HG02610 (cell line): ENCODE data around the gene TRABD2A.
"Not testable (repeated sequence)": the region's sequence is repeated elsewhere in the genome, so short reads cannot be mapped to it uniquely, and the experiment has no call there.

ENCODE experiments used
- ATAC-seq: cut with Tn5 transposase; IDR thresholded peaks from one replicate; pipeline ENCODE4 v1.9.1; 2021; ENCODE audit warnings: mild to moderate bottlenecking, moderate library complexity; ENCODE audit not compliant: unreplicated experiment

Gene TRABD2A

GRCh38 chr2:84782717-84783442 is 98.0 kb downstream of the TRABD2A start:
- no peak for ATAC-seq

- peak; percentile 94 for ATAC-seq
Observed at GRCh38 chr2:84781942-84782716, 98.8 kb downstream of the TRABD2A start.

GRCh38 chr2:84779781-84780180 is 101.1 kb downstream of the TRABD2A start:
- ATAC-seq, result no peak

GRCh38 chr2:84778911-84779690 is 101.8 kb downstream of the TRABD2A start:
- ATAC-seq, result no peak

GRCh38 chr2:84776011-84776410 is 104.9 kb downstream of the TRABD2A start:
- ATAC-seq, result no peak

GRCh38 chr2:84773562-84773961 is 107.3 kb downstream of the TRABD2A start:
- ATAC-seq, result not testable (repeated sequence)
